Glomerular visceral epithelial cell (primary cell): Measurements from ENCODE around the gene ARHGEF10L.

Experiments used
- DNase-seq: peaks from one replicate; pipeline ENCODE4 v3.0.0-alpha.2; 2016; ENCODE audit errors: extremely low spot score

Gene ARHGEF10L

GRCh38 chr1:17569200-17570139, 30.0 kb downstream of the ARHGEF10L start:
- peak; percentile 74 for DNase-seq

- DNase-seq = no peak
These were observed 30.7 kb downstream of the ARHGEF10L start for GRCh38 chr1:17570228-17570627.

- no peak for DNase-seq
These were observed 32.9 kb downstream of the ARHGEF10L start for GRCh38 chr1:17572264-17572985.

GRCh38 chr1:17573518-17574041, 34.1 kb downstream of the ARHGEF10L start:
- DNase-seq = no peak

- DNase-seq = no peak
These were observed 35.0 kb downstream of the ARHGEF10L start for GRCh38 chr1:17574516-17574915.

- no peak for DNase-seq
These were observed 36.5 kb downstream of the ARHGEF10L start for GRCh38 chr1:17575797-17576518.

GRCh38 chr1:17576519-17576853, 37.0 kb downstream of the ARHGEF10L start:
- no peak for DNase-seq

- no peak for DNase-seq
These were observed 38.4 kb downstream of the ARHGEF10L start for GRCh38 chr1:17577907-17578297.

GRCh38 chr1:17579951-17580939, 40.7 kb downstream of the ARHGEF10L start:
- DNase-seq = peak; percentile 81

GRCh38 chr1:17581389-17582123, 42.1 kb downstream of the ARHGEF10L start:
- no peak for DNase-seq

GRCh38 chr1:17582124-17582774, 42.8 kb downstream of the ARHGEF10L start:
- no peak for DNase-seq

GRCh38 chr1:17584539-17584938, 45.0 kb downstream of the ARHGEF10L start:
- no peak for DNase-seq

GRCh38 chr1:17585266-17585987, 45.9 kb downstream of the ARHGEF10L start:
- DNase-seq = no peak

- peak; percentile 72 for DNase-seq
These were observed 46.9 kb downstream of the ARHGEF10L start for GRCh38 chr1:17586172-17586964.

- DNase-seq = peak; percentile 84
These were observed 48.2 kb downstream of the ARHGEF10L start for GRCh38 chr1:17587693-17588047.

- DNase-seq = peak; percentile 81
These were observed 48.8 kb downstream of the ARHGEF10L start for GRCh38 chr1:17588048-17588871.

GRCh38 chr1:17591814-17592430, 52.4 kb downstream of the ARHGEF10L start:
- DNase-seq = peak; percentile 60
